HG02763 (cell line): ENCODE measurements around the gene CTXND2.
"Not testable (repeated sequence)": the region's sequence is repeated elsewhere in the genome, so short reads cannot be mapped to it uniquely, and the experiment has no call there.

Experiments
- ATAC-seq: cut with Tn5 transposase; IDR thresholded peaks from one replicate; pipeline ENCODE4 v1.9.1; 2021; ENCODE audit warnings: mild to moderate bottlenecking, moderate library complexity; ENCODE audit not compliant: unreplicated experiment

Gene CTXND2

GRCh38 chr1:150887018-150887417 lies at the start of gene CTXND2:
Gene CTXND2 (plus strand): TSS chr1:150887136. CDS start chr1:150912315, 25,179 bp downstream.
- ATAC-seq, result no peak

GRCh38 chr1:150840850-150841249 lies 46.1 kb upstream of the CTXND2 start:
- not testable (repeated sequence) for ATAC-seq

DNA sequence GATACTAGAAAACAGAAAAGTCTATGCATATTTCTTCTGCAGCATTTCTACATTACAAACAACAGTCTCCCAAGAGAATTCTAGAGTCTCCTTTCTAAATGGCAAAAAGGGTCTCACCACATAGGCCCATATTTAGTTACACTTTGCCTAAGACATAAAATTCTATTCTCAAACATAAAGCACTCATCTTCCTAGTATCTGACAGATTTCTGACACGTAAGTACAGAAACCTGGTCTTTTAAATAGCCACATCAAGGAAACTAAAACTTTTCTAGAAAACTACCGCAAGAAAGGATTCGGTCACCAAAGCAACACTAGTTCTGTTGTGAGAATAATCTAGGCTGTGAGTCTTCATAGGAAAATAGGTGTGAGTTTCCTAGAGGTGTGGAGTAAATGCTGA lies 45.3 kb upstream of the CTXND2 start:
- no peak for ATAC-seq

- ATAC-seq, result no peak
Measured at GRCh38 chr1:150842343-150842742, 44.6 kb upstream of the CTXND2 start.

DNA sequence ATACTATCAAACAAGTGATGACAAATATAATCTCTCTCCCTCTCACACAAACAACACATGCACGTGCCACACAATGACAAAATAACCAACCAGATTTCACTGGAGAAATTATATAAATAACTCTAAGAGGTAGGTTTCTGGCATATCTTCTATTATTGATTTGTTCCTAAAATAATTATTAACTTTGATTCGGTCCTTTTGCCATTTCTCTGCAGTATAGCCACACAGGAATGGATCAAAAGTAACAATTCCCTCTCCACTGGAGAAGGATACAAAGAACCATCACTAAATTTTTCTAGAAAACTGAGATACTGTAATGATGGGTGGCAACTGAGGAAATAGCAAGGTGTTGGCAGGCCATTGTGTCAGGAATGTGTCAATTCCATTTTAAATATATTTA lies 44.0 kb upstream of the CTXND2 start:
- ATAC-seq, result no peak

- no peak for ATAC-seq
Measured at GRCh38 chr1:150843474-150843873, 43.5 kb upstream of the CTXND2 start.

GRCh38 chr1:150846473-150847146 lies 40.3 kb upstream of the CTXND2 start:
- ATAC-seq, result no peak

- ATAC-seq, result not testable (repeated sequence)
Measured at GRCh38 chr1:150850801-150851362, 36.1 kb upstream of the CTXND2 start.

GRCh38 chr1:150852734-150853133 lies 34.2 kb upstream of the CTXND2 start:
- ATAC-seq, result not testable (repeated sequence)

DNA sequence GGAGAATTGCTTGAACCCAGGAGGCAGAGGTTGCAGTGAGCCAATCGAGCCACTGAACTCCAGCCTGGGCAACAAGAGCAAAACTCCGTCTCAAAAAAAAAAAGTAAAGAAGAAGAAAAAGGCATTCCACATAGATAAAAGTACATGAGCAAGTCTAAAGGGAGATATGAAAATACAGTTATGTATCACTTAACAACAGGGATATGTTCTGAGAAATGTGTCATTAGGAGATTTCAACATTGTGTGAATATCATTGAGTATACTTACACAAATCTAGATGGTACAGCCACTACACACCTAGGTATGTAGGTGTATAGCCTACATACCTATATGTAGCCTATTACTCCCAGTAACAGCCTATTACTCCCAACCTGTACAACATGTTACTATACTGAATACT lies 23.2 kb upstream of the CTXND2 start:
- ATAC-seq, result no peak

- not testable (repeated sequence) for ATAC-seq
Measured at GRCh38 chr1:150864200-150864599, 22.7 kb upstream of the CTXND2 start.

DNA sequence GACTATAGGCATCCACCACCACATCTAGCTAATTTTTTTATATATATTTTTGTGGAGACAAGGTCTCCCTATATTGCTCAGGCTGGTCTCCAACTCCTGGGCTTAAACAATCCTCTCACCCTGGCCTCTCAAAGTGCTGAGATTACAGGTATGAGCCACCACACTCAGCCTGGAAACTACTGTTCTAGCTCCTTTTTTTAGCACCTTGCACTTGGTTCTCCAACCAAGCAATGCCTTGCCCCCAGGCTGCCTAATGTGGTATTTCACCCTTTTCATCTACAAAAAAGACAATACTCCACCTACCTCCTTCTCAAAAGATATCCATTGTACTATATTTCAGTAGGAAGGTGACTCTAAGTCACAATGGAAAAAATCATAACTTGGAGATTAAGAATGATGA lies 17.3 kb upstream of the CTXND2 start:
- no peak for ATAC-seq

- no peak for ATAC-seq
Measured at GRCh38 chr1:150872572-150872971, 14.4 kb upstream of the CTXND2 start.

- ATAC-seq, result no peak
Measured at GRCh38 chr1:150873521-150873920, 13.4 kb upstream of the CTXND2 start.

GRCh38 chr1:150874455-150875196 lies 12.3 kb upstream of the CTXND2 start:
- no peak for ATAC-seq

- no peak for ATAC-seq
Measured at GRCh38 chr1:150875197-150876118, 11.5 kb upstream of the CTXND2 start.

- no peak for ATAC-seq
Measured at GRCh38 chr1:150876119-150876454, 10.8 kb upstream of the CTXND2 start.

GRCh38 chr1:150878931-150879330 lies 8.0 kb upstream of the CTXND2 start:
- ATAC-seq, result not testable (repeated sequence)

GRCh38 chr1:150881331-150882070 lies 5.4 kb upstream of the CTXND2 start:
- no peak for ATAC-seq

DNA sequence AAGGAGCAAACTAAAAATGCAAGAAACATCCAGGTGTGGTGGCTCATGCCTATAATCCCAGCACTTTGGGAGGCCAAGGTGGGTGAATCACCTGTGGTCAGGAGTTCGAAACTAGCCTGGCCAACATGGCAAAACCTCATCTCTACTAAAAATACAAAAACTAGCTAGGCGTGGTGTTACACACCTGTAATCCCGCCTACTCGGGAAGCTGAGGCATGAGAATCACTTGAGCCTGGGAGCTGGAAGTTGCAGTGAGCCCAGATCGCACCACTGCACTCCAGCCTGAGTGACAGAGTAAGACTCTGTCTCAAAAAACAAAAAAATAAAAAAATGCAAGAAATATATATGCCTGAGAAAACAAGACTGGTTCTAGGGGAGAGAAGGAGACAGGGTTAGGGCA lies 3.8 kb upstream of the CTXND2 start:
- ATAC-seq, result not testable (repeated sequence)
